Panc1 (cell line): ENCODE measurements around the gene LCORL. TPM values are rescaled to one million over a fixed set of nuclear protein-coding genes. Genes with fewer than 3 reads are reported as not detected.

Experiments used
- ATAC-seq: fragments of 200-7000 bp; cut with Tn5 transposase; 2 replicates; pipeline ENCODE4 v1.9.1; 2020; ENCODE audit warnings: mild to moderate bottlenecking, moderate library complexity
- BruUV-seq: library from RNA; stranded (reverse); fragments of 400-500 nt; replicated peaks from 2 replicates; lab custom pipeline; 2021; lab: Mats Ljungman, UMichigan
- CTCF ChIA-PET: fragments of 300-600 bp; sonication (Branson Sonifier 250); formaldehyde crosslinking; loops from one replicate; lab custom pipeline; 2022; ENCODE audit warnings: antibody characterized with exemption; lab: Charles Lee
- POLR2A ChIA-PET: fragments of 300-600 bp; sonication (Branson Sonifier 250); formaldehyde crosslinking; loops from one replicate; lab custom pipeline; 2022; ENCODE audit warnings: antibody characterized with exemption; lab: Charles Lee
- DNase-seq: peaks from one replicate; pipeline ENCODE4 v3.0.0-alpha.2; 2010; ENCODE audit warnings: low read depth, low spot score
- H3K27ac ChIP-seq: 2 replicates; pipeline ENCODE4 v1.5.1; 2011; ENCODE audit warnings: mild to moderate bottlenecking, low read length, inconsistent platforms
- H3K27me3 ChIP-seq: fragments of 200-500 bp; sonication (Bioruptor generic); 2 replicates; pipeline ENCODE4 v1.6.0; 2014; ENCODE audit warnings: low read length, inconsistent platforms; ENCODE audit not compliant: control insufficient read depth, insufficient read depth
- H3K36me3 ChIP-seq: fragments of 200-500 bp; sonication (Bioruptor generic); 2 replicates; pipeline ENCODE4 v1.5.1; 2014; ENCODE audit warnings: inconsistent platforms, mild to moderate bottlenecking, low read length, moderate library complexity; ENCODE audit not compliant: control insufficient read depth, insufficient read depth
- H3K4me1 ChIP-seq: 2 replicates; pipeline ENCODE4 v1.5.1; 2011; ENCODE audit warnings: inconsistent platforms, mild to moderate bottlenecking, low read length, moderate library complexity; ENCODE audit not compliant: control insufficient read depth, insufficient read depth
- H3K4me3 ChIP-seq, 2 experiments: 2 replicates each; pipeline ENCODE4 v1.5.1; 2011 to 2012; ENCODE audit warnings: low read depth in 2 of 2, low read length in 2 of 2, mild to moderate bottlenecking in 2 of 2, inconsistent platforms in 1 of 2, moderate library complexity in 1 of 2
- H3K9me3 ChIP-seq: fragments of 200-500 bp; sonication (Bioruptor generic); 2 replicates; pipeline ENCODE4 v1.5.1; 2014; ENCODE audit warnings: low read depth, mild to moderate bottlenecking, inconsistent platforms, low read length, moderate library complexity; ENCODE audit not compliant: control insufficient read depth, insufficient read depth
- POLR2AphosphoS5 ChIP-seq: IDR thresholded peaks from 2 replicates; pipeline ENCODE4 v1.6.1; 2012; ENCODE audit warnings: mild to moderate bottlenecking, low read depth, low read length, moderate library complexity
- SIN3A ChIP-seq: IDR thresholded peaks from 2 replicates; pipeline ENCODE4 v1.6.1; 2012; ENCODE audit warnings: low read depth, mild to moderate bottlenecking, low read length, moderate library complexity, borderline replicate concordance; ENCODE audit not compliant: insufficient read depth
- TCF7L2 ChIP-seq: IDR thresholded peaks from 2 replicates; pipeline ENCODE4 v1.6.1; 2011; ENCODE audit warnings: mild to moderate bottlenecking, low read depth, low read length, inconsistent platforms
- in situ Hi-C: cut with HindIII; loops from 2 replicates; pipeline ENCODE4 v1.10.0; 2016; ENCODE audit warnings: low sequenced_read_pairs, low pct_unique_long_range_greater_than_20kb
- intact Hi-C: fragments of 100-400 bp; cut with micrococcal nuclease; formaldehyde crosslinking; loops from one replicate; pipeline ENCODE4 v1.10.0; 2022; ENCODE audit not compliant: unreplicated experiment
- total RNA-seq: library from RNA; stranded (reverse); gene quantifications from one replicate; pipeline ENCODE4 v1.2.1, GENCODE V29; 2021; ENCODE audit not compliant: unreplicated experiment
- TF ChIP-seq, protein P1 (sequence below): fragments of 450-650 bp; IDR thresholded peaks from 2 replicates; pipeline ENCODE4 v1.5.1; 2017; ENCODE audit warnings: mild to moderate bottlenecking
- TF ChIP-seq, protein P2 (sequence below), 2 experiments: IDR thresholded peaks; 2 replicates each; pipeline ENCODE4 v1.6.1; 2011 to 2012; ENCODE audit warnings: low read depth in 2 of 2, control low read depth in 1 of 2, low read length in 1 of 2, mild to moderate bottlenecking in 1 of 2, moderate library complexity in 1 of 2; ENCODE audit not compliant: insufficient read depth in 1 of 2

Gene LCORL
- total RNA-seq, 1 experiment from 2014 or later = 17.5 TPM

DNA sequence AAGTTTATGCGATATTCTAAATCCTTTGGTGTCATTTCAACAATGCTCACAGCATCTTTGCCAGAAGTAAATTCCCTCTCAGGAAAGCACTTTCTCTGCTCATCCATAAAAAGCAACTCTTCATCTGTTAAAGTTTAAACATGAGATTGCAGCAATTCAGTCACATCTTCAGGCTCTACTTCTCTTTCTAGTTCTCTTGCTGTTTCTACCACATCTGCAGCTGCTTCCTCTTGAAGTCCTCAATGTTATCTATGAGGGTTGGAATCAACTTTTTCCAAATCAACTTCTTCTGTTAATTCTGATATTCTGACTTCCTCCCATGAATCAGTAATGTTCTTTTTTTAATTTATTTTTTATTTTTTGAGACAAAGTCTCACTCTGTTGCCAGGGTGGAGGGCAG is 100.9 kb downstream of the LCORL start:
- intact Hi-C loops = no loop called here
- TF ChIP-seq SIN3A = no peak
- TF ChIP-seq, protein P1, sequence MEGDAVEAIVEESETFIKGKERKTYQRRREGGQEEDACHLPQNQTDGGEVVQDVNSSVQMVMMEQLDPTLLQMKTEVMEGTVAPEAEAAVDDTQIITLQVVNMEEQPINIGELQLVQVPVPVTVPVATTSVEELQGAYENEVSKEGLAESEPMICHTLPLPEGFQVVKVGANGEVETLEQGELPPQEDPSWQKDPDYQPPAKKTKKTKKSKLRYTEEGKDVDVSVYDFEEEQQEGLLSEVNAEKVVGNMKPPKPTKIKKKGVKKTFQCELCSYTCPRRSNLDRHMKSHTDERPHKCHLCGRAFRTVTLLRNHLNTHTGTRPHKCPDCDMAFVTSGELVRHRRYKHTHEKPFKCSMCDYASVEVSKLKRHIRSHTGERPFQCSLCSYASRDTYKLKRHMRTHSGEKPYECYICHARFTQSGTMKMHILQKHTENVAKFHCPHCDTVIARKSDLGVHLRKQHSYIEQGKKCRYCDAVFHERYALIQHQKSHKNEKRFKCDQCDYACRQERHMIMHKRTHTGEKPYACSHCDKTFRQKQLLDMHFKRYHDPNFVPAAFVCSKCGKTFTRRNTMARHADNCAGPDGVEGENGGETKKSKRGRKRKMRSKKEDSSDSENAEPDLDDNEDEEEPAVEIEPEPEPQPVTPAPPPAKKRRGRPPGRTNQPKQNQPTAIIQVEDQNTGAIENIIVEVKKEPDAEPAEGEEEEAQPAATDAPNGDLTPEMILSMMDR = no peak
- TF ChIP-seq POLR2AphosphoS5 = no peak
- no peak for TF ChIP-seq TCF7L2
- TF ChIP-seq, protein P2, sequence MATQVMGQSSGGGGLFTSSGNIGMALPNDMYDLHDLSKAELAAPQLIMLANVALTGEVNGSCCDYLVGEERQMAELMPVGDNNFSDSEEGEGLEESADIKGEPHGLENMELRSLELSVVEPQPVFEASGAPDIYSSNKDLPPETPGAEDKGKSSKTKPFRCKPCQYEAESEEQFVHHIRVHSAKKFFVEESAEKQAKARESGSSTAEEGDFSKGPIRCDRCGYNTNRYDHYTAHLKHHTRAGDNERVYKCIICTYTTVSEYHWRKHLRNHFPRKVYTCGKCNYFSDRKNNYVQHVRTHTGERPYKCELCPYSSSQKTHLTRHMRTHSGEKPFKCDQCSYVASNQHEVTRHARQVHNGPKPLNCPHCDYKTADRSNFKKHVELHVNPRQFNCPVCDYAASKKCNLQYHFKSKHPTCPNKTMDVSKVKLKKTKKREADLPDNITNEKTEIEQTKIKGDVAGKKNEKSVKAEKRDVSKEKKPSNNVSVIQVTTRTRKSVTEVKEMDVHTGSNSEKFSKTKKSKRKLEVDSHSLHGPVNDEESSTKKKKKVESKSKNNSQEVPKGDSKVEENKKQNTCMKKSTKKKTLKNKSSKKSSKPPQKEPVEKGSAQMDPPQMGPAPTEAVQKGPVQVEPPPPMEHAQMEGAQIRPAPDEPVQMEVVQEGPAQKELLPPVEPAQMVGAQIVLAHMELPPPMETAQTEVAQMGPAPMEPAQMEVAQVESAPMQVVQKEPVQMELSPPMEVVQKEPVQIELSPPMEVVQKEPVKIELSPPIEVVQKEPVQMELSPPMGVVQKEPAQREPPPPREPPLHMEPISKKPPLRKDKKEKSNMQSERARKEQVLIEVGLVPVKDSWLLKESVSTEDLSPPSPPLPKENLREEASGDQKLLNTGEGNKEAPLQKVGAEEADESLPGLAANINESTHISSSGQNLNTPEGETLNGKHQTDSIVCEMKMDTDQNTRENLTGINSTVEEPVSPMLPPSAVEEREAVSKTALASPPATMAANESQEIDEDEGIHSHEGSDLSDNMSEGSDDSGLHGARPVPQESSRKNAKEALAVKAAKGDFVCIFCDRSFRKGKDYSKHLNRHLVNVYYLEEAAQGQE (IDR thresholded peaks at IDR 0.05; ENCODE audit: insufficient read depth in 1 of 2, low read depth in 2 of 2, low read length in 1 of 2) = no peak
- no TSS peak for BruUV-seq
- in situ Hi-C loops = no loop called here
- no peak overlapping the region for H3K27ac ChIP-seq
- H3K9me3 ChIP-seq = no peaks in the 10 kb centered on the region
- H3K36me3 ChIP-seq = no peaks in the 10 kb centered on the region
- POLR2A ChIA-PET = no interaction called here
- ATAC-seq = no peak
- DNase-seq = no peak
- no peaks in the 10 kb centered on the region for H3K27me3 ChIP-seq
- no peak overlapping the region for H3K4me3 ChIP-seq
- CTCF ChIA-PET = no interaction called here
- no peaks in the 10 kb centered on the region for H3K4me1 ChIP-seq

DNA sequence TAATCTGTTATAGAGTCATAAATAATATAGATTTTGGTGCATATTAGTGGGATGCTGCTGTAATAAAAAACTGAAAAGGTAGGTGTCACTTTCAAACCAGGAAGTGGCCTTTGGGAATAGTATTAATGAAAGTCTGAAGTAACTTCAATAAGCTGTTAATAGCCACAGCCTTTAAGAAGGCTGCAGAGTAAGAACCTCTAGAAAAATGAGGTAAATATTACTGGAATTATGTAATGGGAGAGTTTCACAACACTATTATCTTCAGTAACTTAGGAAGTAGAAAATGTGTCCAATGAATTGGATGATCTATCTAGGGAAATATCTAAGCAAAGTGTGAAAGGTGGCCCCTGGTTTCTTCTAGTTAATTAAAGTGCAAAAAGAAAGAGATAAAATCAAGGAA is 106.1 kb downstream of the LCORL start:
- H3K27me3 ChIP-seq = no peaks in the 10 kb centered on the region
- H3K27ac ChIP-seq = no peak overlapping the region
- no TSS peak for BruUV-seq
- DNase-seq = no peak
- no peak overlapping the region for H3K4me3 ChIP-seq
- intact Hi-C loops (no loop called here), in situ Hi-C loops (no loop called here)
- no peaks in the 10 kb centered on the region for H3K4me1 ChIP-seq
- no peaks in the 10 kb centered on the region for H3K9me3 ChIP-seq
- ChIA-PET POLR2A (no interaction called here), CTCF (no interaction called here)
- no peak for ATAC-seq
- no peaks in the 10 kb centered on the region for H3K36me3 ChIP-seq
- no peak for TF ChIP-seq POLR2AphosphoS5
- no peak for TF ChIP-seq SIN3A
- TF ChIP-seq, protein P2 (IDR thresholded peaks at IDR 0.05; ENCODE audit: insufficient read depth in 1 of 2, low read depth in 2 of 2, low read length in 1 of 2) = no peak
- TF ChIP-seq TCF7L2 = no peak
- TF ChIP-seq, protein P1 = no peak
